GM19351 (cell line): ENCODE results near the gene TPSB2.
"Not testable (repeated sequence)": the region's sequence is repeated elsewhere in the genome, so short reads cannot be mapped to it uniquely, and the experiment has no call there.

Experiments used
- ATAC-seq: cut with Tn5 transposase; IDR thresholded peaks from one replicate; pipeline ENCODE4 v1.9.1; 2021; ENCODE audit warnings: mild to moderate bottlenecking, moderate library complexity; ENCODE audit not compliant: unreplicated experiment

Gene TPSB2

GRCh38 chr16:1243907-1244850 lies 14.2 kb upstream of the TPSB2 start:
- not testable (repeated sequence) for ATAC-seq

GRCh38 chr16:1243363-1243762 lies 13.4 kb upstream of the TPSB2 start:
- ATAC-seq = not testable (repeated sequence)

GRCh38 chr16:1241081-1241480 lies 11.1 kb upstream of the TPSB2 start:
- not testable (repeated sequence) for ATAC-seq

GRCh38 chr16:1240436-1240835 lies 10.5 kb upstream of the TPSB2 start, which contains the start of gene TPSAB1:
Gene TPSAB1, plus strand, starts transcription at chr16:1240705. Its CDS starts 234 bp downstream, at chr16:1240939.
- not testable (repeated sequence) for ATAC-seq

GRCh38 chr16:1239575-1239974 lies 9.6 kb upstream of the TPSB2 start:
- not testable (repeated sequence) for ATAC-seq

GRCh38 chr16:1238909-1239308 lies 8.9 kb upstream of the TPSB2 start:
- ATAC-seq = not testable (repeated sequence)

- ATAC-seq = no peak
Observed at GRCh38 chr16:1237990-1238389, 8.0 kb upstream of the TPSB2 start.

GRCh38 chr16:1236659-1237058 lies 6.7 kb upstream of the TPSB2 start:
- not testable (repeated sequence) for ATAC-seq

- ATAC-seq = not testable (repeated sequence)
Observed at GRCh38 chr16:1232049-1232748, 2.2 kb upstream of the TPSB2 start.

- ATAC-seq = not testable (repeated sequence)
Observed at GRCh38 chr16:1231301-1231700, 1.3 kb upstream of the TPSB2 start.

- ATAC-seq = not testable (repeated sequence)
Observed at GRCh38 chr16:1230471-1231212, 658 bp upstream of the TPSB2 start.

- ATAC-seq = not testable (repeated sequence)
Observed at GRCh38 chr16:1229476-1229875, 508 bp downstream of the TPSB2 start.

GRCh38 chr16:1228227-1228626 lies 1.8 kb downstream of the TPSB2 start:
- ATAC-seq = not testable (repeated sequence)

- not testable (repeated sequence) for ATAC-seq
Observed at GRCh38 chr16:1226692-1227091, 3.3 kb downstream of the TPSB2 start.

- not testable (repeated sequence) for ATAC-seq
Observed at GRCh38 chr16:1225728-1226311, 4.2 kb downstream of the TPSB2 start.

- no peak for ATAC-seq
Observed at GRCh38 chr16:1225051-1225451, 4.9 kb downstream of the TPSB2 start, which contains the start of gene TPSG1. Gene TPSG1, minus strand, starts transcription at chr16:1225268. Its CDS starts 16 bp downstream, at chr16:1225252.

- ATAC-seq = no peak
Observed at GRCh38 chr16:1224558-1224957, 5.4 kb downstream of the TPSB2 start.

- no peak for ATAC-seq
Observed at GRCh38 chr16:1223355-1224214, 6.4 kb downstream of the TPSB2 start.

- ATAC-seq = no peak
Observed at GRCh38 chr16:1222553-1223354, 7.2 kb downstream of the TPSB2 start.
